Activated CD8-positive, alpha-beta T cell treated with anti-CD3 and anti-CD28 coated beads for 36 hours (primary cell): ENCODE measurements around the gene MRTFB. TPM values are rescaled to one million over a fixed set of nuclear protein-coding genes. Genes with fewer than 3 reads are reported as not detected.

ENCODE experiments used
- ATAC-seq: fragments of 200-7000 bp; cut with Tn5 transposase; one replicate; pipeline ENCODE4 v1.10.0; 2021; ENCODE audit warnings: mild to moderate bottlenecking, moderate library complexity
- CTCF ChIA-PET: fragments of 350-600 bp; sonication (Branson Sonifier 250); formaldehyde crosslinking; loops from one replicate; lab custom pipeline; 2021; ENCODE audit warnings: antibody characterized with exemption; lab: Charles Lee
- POLR2A ChIA-PET: fragments of 350-600 bp; sonication (Branson Sonifier 250); formaldehyde crosslinking; loops from one replicate; lab custom pipeline; 2021; ENCODE audit warnings: antibody characterized with exemption; lab: Charles Lee
- DNase-seq: peaks from one replicate; pipeline ENCODE4 v3.0.0-alpha.2; 2020
- H3K27ac Mint-ChIP-seq: one replicate; pipeline ENCODE4 v1.8.0; 2021; ENCODE audit warnings: mild to moderate bottlenecking, mixed read lengths
- H3K27me3 Mint-ChIP-seq: one replicate; pipeline ENCODE4 v1.8.0; 2021; ENCODE audit warnings: mixed read lengths
- H3K36me3 Mint-ChIP-seq: one replicate; pipeline ENCODE4 v1.8.0; 2021; ENCODE audit warnings: low read depth, mixed read lengths
- H3K4me1 Mint-ChIP-seq: one replicate; pipeline ENCODE4 v1.8.0; 2021; ENCODE audit warnings: low read depth, mixed read lengths
- H3K4me3 Mint-ChIP-seq: one replicate; pipeline ENCODE4 v1.8.0; 2021; ENCODE audit warnings: mild to moderate bottlenecking, moderate library complexity, mixed read lengths
- H3K9me3 Mint-ChIP-seq: one replicate; pipeline ENCODE4 v1.8.0; 2021; ENCODE audit warnings: mixed read lengths
- CTCF ChIP-seq: fragments of 200-600 bp; IDR thresholded peaks from one replicate; pipeline ENCODE4 v1.8.0; 2022; ENCODE audit warnings: antibody characterized with exemption, mild to moderate bottlenecking
- intact Hi-C: fragments of 100-400 bp; cut with micrococcal nuclease; formaldehyde crosslinking; loops from one replicate; pipeline ENCODE4 v1.10.0; 2022
- total RNA-seq, 2 experiments: library from RNA; stranded (reverse); gene quantifications; one replicate each; pipeline ENCODE4 v1.2.3, GENCODE V29; 2021

Gene MRTFB
- total RNA-seq, 2 experiments from 2014 or later: 10.3 to 12.0 TPM

GRCh38 chr16:14304891-14305460 is 233.9 kb downstream of the MRTFB start:
- Mint-ChIP-seq H3K4me3 (no peak overlapping the region), H3K27me3 (peaks cover 8% of the 10 kb centered on the region), H3K9me3 (no peaks in the 10 kb centered on the region), H3K36me3 (no peaks in the 10 kb centered on the region), H3K27ac (no peak overlapping the region), H3K4me1 (peaks cover 42% of the 10 kb centered on the region)
- DNase-seq (no peak), ATAC-seq (no peak)
- intact Hi-C loops: no loop called here
- CTCF ChIA-PET: interaction anchor here (1.6 kb wide), 1 partner anchor 120 kb away, joined by 3 read pairs; no protein-coding TSS in a partner anchor
- POLR2A ChIA-PET: interaction anchor here (0.8 kb wide), 1 partner anchor 18 kb away, joined by 3 read pairs; no protein-coding TSS in a partner anchor
- no peak for TF ChIP-seq CTCF

GRCh38 chr16:14306485-14307058 is 235.5 kb downstream of the MRTFB start:
- Mint-ChIP-seq H3K36me3 (no peaks in the 10 kb centered on the region), H3K4me3 (no peak overlapping the region), H3K27ac (no peak overlapping the region), H3K27me3 (peaks cover 4% of the 10 kb centered on the region), H3K9me3 (no peaks in the 10 kb centered on the region), H3K4me1 (peaks cover 41% of the 10 kb centered on the region)
- POLR2A ChIA-PET: interaction anchor here (1.2 kb wide), 1 partner anchor 130 kb away, joined by 4 read pairs; no protein-coding TSS in a partner anchor
- CTCF ChIA-PET: no interaction called here
- ATAC-seq: no peak
- no peak for DNase-seq
- intact Hi-C loops: no loop called here
- TF ChIP-seq CTCF: no peak

GRCh38 chr16:14307059-14307526 is 236.0 kb downstream of the MRTFB start:
- ChIA-PET CTCF (no interaction called here), POLR2A (interaction anchor here (1.2 kb wide), 1 partner anchor 130 kb away, joined by 4 read pairs; no protein-coding TSS in a partner anchor)
- ATAC-seq (no peak), DNase-seq (no peak)
- H3K27ac Mint-ChIP-seq: peak overlapping the region; percentile 27
- intact Hi-C loops: no loop called here
- H3K36me3 Mint-ChIP-seq: no peaks in the 10 kb centered on the region
- H3K4me1 Mint-ChIP-seq: peaks cover 41% of the 10 kb centered on the region
- no peak for TF ChIP-seq CTCF
- H3K27me3 Mint-ChIP-seq: peaks cover 4% of the 10 kb centered on the region
- no peaks in the 10 kb centered on the region for H3K9me3 Mint-ChIP-seq
- no peak overlapping the region for H3K4me3 Mint-ChIP-seq

GRCh38 chr16:14307527-14308367 is 236.6 kb downstream of the MRTFB start:
- DNase-seq (no peak), ATAC-seq (no peak)
- Mint-ChIP-seq H3K4me1 (peaks cover 41% of the 10 kb centered on the region), H3K4me3 (no peak overlapping the region), H3K9me3 (no peaks in the 10 kb centered on the region), H3K27ac (no peak overlapping the region), H3K27me3 (peaks cover 4% of the 10 kb centered on the region), H3K36me3 (no peaks in the 10 kb centered on the region)
- intact Hi-C loops: no loop called here
- no peak for TF ChIP-seq CTCF
- ChIA-PET CTCF (interaction anchor here (1.8 kb wide), 1 partner anchor 384 kb away, joined by 5 read pairs; no protein-coding TSS in a partner anchor), POLR2A (interaction anchor here (0.6 to 1.6 kb wide), 2 partner anchors 64 to 88 kb away, joined by 3 read pairs; no protein-coding TSS in a partner anchor)
